ENCODE measurements around the gene SNF8.

SNF8 gene

GRCh38 chr17:48908047-48908843, 36.4 kb downstream of the SNF8 start, which contains the start of gene UBE2Z (continued):
- TF ChIP-seq ZNF639 (tag by site-specific recombination; IDR thresholded peaks at IDR 0.05) (peak; percentile 83), ZNF544 (tag by site-specific recombination; IDR thresholded peaks at IDR 0.05) (no peak), ZNF24 (tag by site-specific recombination; IDR thresholded peaks at IDR 0.05) (peak; percentile 84), BCL11A (tag by site-specific recombination; IDR thresholded peaks at IDR 0.05; ENCODE audit: low read depth) (no peak), ZBTB11 (tag by site-specific recombination; conservative IDR thresholded peaks at IDR 0.05; ENCODE audit: low read depth) (peak; percentile 80), ZNF239 (tag by site-specific recombination; IDR thresholded peaks at IDR 0.05) (no peak), ZNF843 (tag by site-specific recombination; IDR thresholded peaks at IDR 0.05) (peak; percentile 78), ZNF549 (tag by site-specific recombination; IDR thresholded peaks at IDR 0.05) (no peak), ZNF26 (tag by site-specific recombination; IDR thresholded peaks at IDR 0.05) (no peak), ZNF777 (tag by site-specific recombination; IDR thresholded peaks at IDR 0.05; ENCODE audit: borderline replicate concordance) (no peak), ZNF280D (tag by site-specific recombination; IDR thresholded peaks at IDR 0.05) (0 out of 2 replicates have a peak, but pooled peaks have one; percentile 54), PATZ1 (tag by site-specific recombination; IDR thresholded peaks at IDR 0.05) (peak; percentile 86), SETDB1 (IDR thresholded peaks at IDR 0.05; ENCODE audit: insufficient read length, low read length) (no peak), PBX3 (CRISPR knock-in tag; IDR thresholded peaks at IDR 0.05) (peak; percentile 58; the same call in 1 of the 2 replicates), REST (tag by site-specific recombination; IDR thresholded peaks at IDR 0.05) (0 out of 2 replicates have a peak, but pooled peaks have one; percentile 13), ZBTB20 (tag by site-specific recombination; IDR thresholded peaks at IDR 0.05) (peak; percentile 78), IKZF3 (tag by site-specific recombination; IDR thresholded peaks at IDR 0.05) (peak; percentile 44), ZNF324 (tag by site-specific recombination; IDR thresholded peaks at IDR 0.05) (peak; percentile 76), ZNF184 (tag by site-specific recombination; IDR thresholded peaks at IDR 0.05) (no peak), ZNF248 (tag by site-specific recombination; IDR thresholded peaks at IDR 0.05) (no peak), ZNF510 (tag by site-specific recombination; IDR thresholded peaks at IDR 0.05; ENCODE audit: insufficient replicate concordance) (no peak), ZNF664 (tag by site-specific recombination; IDR thresholded peaks at IDR 0.05) (no peak)

Measured in HEK293 (cell line).